NCI-H128 (cell line): ENCODE measurements around the gene HERC2.

Source experiments
- DNase-seq: peaks from one replicate; lab custom pipeline; 2025; ENCODE audit not compliant: unreplicated experiment; lab: John Stamatoyannopoulos, UW

Gene HERC2

DNA sequence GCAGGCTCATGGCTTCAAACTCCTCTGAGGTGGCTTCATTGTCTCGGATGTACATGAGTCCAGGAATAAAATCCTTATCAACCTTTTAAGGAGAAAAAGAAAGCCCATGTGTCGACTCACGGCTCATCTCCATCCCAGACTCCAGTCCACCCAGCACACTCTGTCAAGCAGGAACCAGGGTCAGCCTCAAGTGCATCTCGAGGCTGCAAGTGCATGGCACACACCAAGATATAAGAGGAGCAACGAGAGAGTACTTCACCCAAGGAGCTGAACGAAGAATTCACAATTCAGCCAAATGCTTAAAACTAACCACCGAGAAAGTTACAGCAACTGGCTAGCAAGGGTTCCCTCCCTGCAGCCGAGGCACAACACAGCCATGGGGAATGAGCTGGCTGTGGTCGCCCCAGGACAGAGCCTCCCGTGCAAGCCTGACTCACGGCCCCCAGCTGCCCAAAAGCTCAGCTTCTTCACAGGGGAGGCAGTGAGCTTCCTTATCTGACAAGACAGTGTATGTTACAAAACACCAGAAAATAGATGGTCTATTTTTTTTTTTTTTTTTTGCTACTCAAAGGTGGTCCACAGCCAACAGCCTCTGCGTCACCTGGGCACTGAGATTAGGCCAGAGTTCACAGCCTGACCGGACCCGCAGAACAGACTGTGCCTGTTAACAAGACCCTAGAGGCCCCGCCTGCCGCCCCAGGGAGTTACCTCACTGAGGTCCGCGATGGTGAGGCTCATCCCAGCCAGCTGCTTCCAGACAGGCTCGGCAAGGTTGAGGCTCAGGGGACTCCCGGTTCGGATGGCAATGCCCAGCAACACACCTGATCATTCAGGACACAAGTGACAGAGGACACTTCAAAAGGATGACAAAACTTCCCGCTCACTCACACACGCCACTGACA is 207.0 kb downstream of the HERC2 start:
- DNase-seq, result no peak

GRCh38 chr15:28114114-28114455 is 207.9 kb downstream of the HERC2 start:
- no peak for DNase-seq

GRCh38 chr15:28113394-28114113 is 208.4 kb downstream of the HERC2 start:
- no peak for DNase-seq

GRCh38 chr15:28112962-28113361 is 209.0 kb downstream of the HERC2 start:
- DNase-seq, result no peak

- DNase-seq, result no peak
Observed at GRCh38 chr15:28112101-28112760, 209.7 kb downstream of the HERC2 start.

GRCh38 chr15:28111543-28111942 is 210.4 kb downstream of the HERC2 start:
- DNase-seq, result no peak

GRCh38 chr15:28110481-28110881 is 211.5 kb downstream of the HERC2 start:
- DNase-seq, result no peak

DNA sequence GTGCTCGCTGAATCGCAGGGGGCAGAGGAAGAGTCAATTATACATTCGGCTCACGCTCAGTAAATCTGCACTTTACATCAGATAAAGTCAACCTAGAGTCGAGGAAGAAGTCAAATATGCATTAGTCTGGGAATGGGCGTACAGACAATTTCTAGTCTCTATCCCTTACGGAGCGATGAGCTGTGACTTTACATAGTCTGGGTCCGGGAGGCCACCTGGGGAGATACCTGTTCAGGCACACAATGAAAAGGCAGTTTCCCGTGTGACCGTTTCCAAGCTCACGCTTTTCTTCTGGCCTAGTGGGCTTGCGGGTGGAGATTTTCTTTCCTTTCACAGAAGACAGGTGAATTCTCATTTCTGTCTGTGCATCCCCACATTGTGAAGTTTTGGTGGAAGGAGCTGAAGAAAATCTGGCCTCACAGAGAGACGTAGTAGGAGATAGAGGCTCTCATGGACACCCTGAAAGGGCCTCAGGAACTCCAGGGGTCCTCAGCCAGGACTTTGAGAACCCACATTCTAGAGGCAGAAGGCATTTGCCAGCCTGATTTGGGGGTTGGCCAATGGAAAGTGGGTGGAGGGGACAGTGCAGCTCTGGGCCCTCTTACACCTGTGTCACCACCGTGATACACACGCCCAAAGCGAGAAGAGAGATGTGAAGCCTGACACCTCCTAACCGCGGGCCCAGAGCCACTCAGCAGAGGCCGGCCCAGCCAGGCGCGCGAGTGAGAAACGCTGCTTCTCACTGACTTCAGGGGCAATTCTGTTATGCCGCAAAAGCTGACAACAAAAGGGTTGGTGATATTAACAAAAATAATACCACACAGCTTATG is 212.1 kb downstream of the HERC2 start:
- DNase-seq, result no peak

DNA sequence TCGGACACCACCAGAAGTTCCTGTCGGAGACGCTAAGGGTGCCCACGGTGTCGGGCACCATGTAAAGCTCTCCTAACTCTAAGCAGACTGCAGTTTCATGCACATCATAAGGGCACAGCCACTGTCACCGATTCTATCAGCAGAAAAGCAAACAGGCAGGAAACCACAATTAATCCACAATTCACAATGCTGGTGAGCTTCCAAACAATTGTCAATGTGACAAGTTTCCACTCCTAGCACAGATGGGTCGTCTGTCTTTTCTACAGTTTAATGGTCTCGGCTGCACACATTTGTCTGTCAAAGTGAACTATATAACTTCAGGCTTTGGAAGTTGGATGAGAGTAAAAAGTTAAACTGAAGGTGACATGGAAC is 214.1 kb downstream of the HERC2 start:
- DNase-seq, result no peak

- no peak for DNase-seq
Observed at GRCh38 chr15:28107111-28107903, 214.7 kb downstream of the HERC2 start.

DNA sequence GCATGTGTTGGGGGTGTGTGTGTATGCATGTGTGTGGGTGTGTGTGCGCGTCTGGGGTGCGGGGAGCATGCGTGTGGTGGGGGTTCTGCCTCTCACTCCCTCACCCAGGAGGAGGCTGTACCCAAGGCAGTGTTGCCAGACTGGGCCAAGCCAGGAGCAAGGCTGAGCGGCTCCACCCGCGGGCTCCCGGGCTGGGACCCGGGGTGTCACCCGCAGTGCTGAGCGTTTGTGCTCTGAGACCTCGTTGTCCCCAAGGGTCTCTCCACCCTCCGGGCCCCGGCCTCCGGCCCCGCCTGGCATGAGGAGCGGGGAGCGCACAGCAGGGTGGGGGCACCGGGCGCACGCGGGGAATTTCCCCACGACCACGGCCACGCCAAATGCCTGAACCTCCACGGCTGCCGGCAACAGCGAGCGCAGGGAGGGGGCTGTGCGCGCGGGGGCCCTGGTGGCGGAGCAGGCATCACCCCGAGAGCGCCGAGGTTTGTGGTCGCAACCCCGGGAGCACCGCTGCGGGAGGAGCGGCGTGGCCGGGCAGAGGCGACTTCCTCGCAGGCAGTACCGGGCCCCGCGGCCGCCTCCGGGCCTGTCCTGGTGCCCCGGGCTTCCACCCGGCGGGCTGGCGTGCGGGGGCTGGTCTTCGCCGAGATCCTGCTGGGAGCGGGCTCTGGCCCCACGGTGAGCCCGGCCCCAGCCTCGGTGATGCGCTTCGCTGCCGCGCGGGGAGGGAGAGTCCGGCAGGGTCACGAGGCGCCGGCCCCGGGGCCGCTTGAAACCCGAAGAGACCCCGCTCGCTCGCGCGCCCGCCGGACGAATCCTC is 215.5 kb downstream of the HERC2 start:
- DNase-seq, result no peak

DNA sequence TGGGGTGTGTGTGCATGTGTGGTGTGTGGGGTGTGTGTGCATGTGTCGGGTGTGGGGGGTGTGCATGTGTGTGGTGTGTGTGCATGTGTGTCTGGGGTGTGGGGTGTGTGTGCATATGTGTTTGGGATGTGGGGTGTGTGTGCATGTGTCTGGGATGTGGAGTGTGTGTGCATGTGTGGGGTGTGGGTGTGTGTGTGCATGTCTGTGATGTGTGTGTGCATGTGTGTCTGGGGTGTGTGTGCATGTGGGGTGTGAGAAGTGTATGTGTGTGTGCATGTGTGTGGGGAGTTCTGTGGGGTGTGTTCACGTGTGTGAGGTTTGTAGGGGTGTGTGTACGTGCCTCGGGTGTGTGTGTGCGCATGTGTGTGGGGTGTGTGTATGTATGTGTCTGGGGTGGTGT is 216.2 kb downstream of the HERC2 start:
- DNase-seq, result no peak

GRCh38 chr15:28105224-28105791 is 216.7 kb downstream of the HERC2 start:
- no peak for DNase-seq

- no peak for DNase-seq
Observed at GRCh38 chr15:28104326-28104725, 217.7 kb downstream of the HERC2 start.

DNA sequence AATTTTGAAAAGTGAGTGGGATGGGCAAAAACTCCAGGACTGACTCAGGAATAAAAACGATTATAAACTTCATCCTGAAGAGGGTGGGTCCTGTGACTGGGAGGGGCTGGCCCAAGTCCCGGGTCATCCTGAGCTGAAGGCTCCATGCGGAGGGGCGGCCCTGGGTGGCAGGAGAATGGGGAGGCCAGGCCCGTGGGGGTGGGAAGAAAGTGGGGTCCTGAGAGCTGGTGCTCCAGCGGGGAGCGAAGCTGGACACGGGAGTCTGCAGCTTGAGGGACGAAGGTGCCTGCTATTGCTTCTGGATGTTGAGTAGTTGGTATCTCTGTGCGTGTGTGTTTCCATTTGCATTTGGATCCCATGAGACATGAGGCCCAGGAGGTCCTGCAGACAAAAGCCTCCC is 218.1 kb downstream of the HERC2 start:
- no peak for DNase-seq

GRCh38 chr15:28101983-28102441 is 220.0 kb downstream of the HERC2 start:
- no peak for DNase-seq

GRCh38 chr15:28101201-28101600 is 220.8 kb downstream of the HERC2 start:
- no peak for DNase-seq

DNA sequence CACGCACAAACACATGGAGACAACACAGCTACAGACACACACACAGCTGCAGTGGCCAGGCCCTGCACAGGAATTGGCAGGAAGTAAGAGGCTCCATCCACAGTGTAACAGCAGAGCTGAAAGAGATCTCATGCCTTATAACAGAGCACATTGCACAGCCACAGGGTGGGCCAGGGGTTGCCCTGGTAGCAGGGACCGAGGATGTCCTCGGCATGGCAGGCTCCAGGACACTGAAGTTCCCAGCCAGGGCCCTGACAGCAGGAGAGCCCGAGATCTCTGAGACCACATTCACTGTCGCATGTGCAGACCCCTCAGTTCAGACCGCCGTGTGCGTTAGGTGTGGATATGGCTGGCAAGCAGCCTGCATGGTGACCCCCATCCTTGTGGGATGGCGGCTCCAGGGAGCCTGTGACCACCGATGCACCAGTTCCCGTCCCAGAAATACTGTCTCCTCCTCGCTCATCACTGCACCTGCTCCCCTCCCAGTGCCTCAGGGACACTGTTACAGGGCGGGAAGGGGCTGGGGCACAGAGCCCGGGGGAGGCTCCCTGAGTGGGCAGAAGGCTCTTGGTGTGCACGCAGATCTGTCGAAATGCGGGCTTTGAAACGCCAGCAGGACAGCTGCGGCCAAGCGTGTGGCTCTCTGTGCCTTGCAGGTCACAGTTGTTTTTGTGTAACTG is 221.3 kb downstream of the HERC2 start:
- no peak for DNase-seq
